Hematopoietic multipotent progenitor cell treated with erythropoietin and hydrocortisone succinate and interleukin-3 and kit ligand, for 15 days (in vitro differentiated cells): ENCODE results near the gene HSP90B1.
A peak's percentile ranks its signal among the peaks of the same experiment; 100 is the strongest.

Source experiments
- DNase-seq: peaks from one replicate; pipeline ENCODE4 v3.0.0-alpha.2; 2015; ENCODE audit warnings: low spot score

Gene HSP90B1

GRCh38 chr12:103930034-103930786, at the start of gene HSP90B1:
HSP90B1 (plus strand) TSS chr12:103930410; CDS start chr12:103930516, 106 bp downstream.
- DNase-seq = peak; percentile 100

- DNase-seq = no peak
These were observed 48.9 kb upstream of the HSP90B1 start for GRCh38 chr12:103881261-103881660.

GRCh38 chr12:103882861-103883596, 47.2 kb upstream of the HSP90B1 start:
- DNase-seq = no peak

- DNase-seq = no peak
These were observed 46.3 kb upstream of the HSP90B1 start for GRCh38 chr12:103883908-103884307.

- no peak for DNase-seq
These were observed 45.9 kb upstream of the HSP90B1 start for GRCh38 chr12:103884316-103884715.

GRCh38 chr12:103886195-103886797, 43.9 kb upstream of the HSP90B1 start:
- no peak for DNase-seq

GRCh38 chr12:103887738-103888137, 42.5 kb upstream of the HSP90B1 start:
- DNase-seq = no peak

- no peak for DNase-seq
These were observed 32.9 kb upstream of the HSP90B1 start for GRCh38 chr12:103897316-103897715.

- no peak for DNase-seq
These were observed 28.6 kb upstream of the HSP90B1 start for GRCh38 chr12:103901518-103902173.

- DNase-seq = no peak
These were observed 26.2 kb upstream of the HSP90B1 start for GRCh38 chr12:103903993-103904392.

- DNase-seq = no peak
These were observed 24.4 kb upstream of the HSP90B1 start for GRCh38 chr12:103905730-103906349.

- no peak for DNase-seq
These were observed 22.0 kb upstream of the HSP90B1 start for GRCh38 chr12:103908246-103908541.

GRCh38 chr12:103908877-103909276, 21.3 kb upstream of the HSP90B1 start:
- DNase-seq = no peak

GRCh38 chr12:103909811-103910210, 20.4 kb upstream of the HSP90B1 start:
- DNase-seq = no peak

- DNase-seq = no peak
These were observed 18.1 kb upstream of the HSP90B1 start for GRCh38 chr12:103912069-103912468.

GRCh38 chr12:103913100-103913499, 17.1 kb upstream of the HSP90B1 start:
- no peak for DNase-seq

GRCh38 chr12:103915306-103915705, 14.9 kb upstream of the HSP90B1 start:
- DNase-seq = no peak

GRCh38 chr12:103917873-103918272, 12.3 kb upstream of the HSP90B1 start:
- DNase-seq = no peak

GRCh38 chr12:103924761-103925641, 5.2 kb upstream of the HSP90B1 start:
- DNase-seq = no peak

- no peak for DNase-seq
These were observed 1.5 kb upstream of the HSP90B1 start for GRCh38 chr12:103928682-103929045.

GRCh38 chr12:103929046-103929783, 995 bp upstream of the HSP90B1 start:
- DNase-seq = peak; percentile 14
